Neural cell (in vitro differentiated cells): ENCODE results near the gene PHF2. TPM values are rescaled to one million over a fixed set of nuclear protein-coding genes. Genes with fewer than 3 reads are reported as not detected.

Experiments used
- H2AFZ ChIP-seq: fragments of 200-600, 300-800 bp; sonication (generic), shearing (Covaris generic); 2 replicates; pipeline ENCODE4 v1.6.0; 2014; ENCODE audit warnings: low read depth, mild to moderate bottlenecking, antibody characterized with exemption, low read length, moderate library complexity
- H3F3A ChIP-seq: fragments of 200-600 bp; shearing (Covaris generic); 2 replicates; pipeline ENCODE4 v1.6.1; 2016; ENCODE audit warnings: mild to moderate bottlenecking, moderate library complexity, mixed read lengths, antibody characterized with exemption, low read length; ENCODE audit not compliant: insufficient read depth, poor library complexity, severe bottlenecking
- H3K27ac ChIP-seq: fragments of 200-600, 300-800 bp; sonication (generic), shearing (Covaris generic); 2 replicates; pipeline ENCODE4 v1.5.1; 2014; ENCODE audit warnings: mild to moderate bottlenecking, low read length, moderate library complexity
- H3K27me3 ChIP-seq: fragments of 300-800, 200-600 bp; sonication (generic), shearing (Covaris generic); 2 replicates; pipeline ENCODE4 v1.6.0; 2014; ENCODE audit warnings: mild to moderate bottlenecking, low read depth, low read length, moderate library complexity; ENCODE audit not compliant: insufficient read depth
- H3K36me3 ChIP-seq: fragments of 300-800, 200-600 bp; sonication (generic), shearing (Covaris generic); 2 replicates; pipeline ENCODE4 v1.5.1; 2014; ENCODE audit warnings: mild to moderate bottlenecking, antibody characterized with exemption, low read length, moderate library complexity; ENCODE audit not compliant: insufficient read depth
- H3K4me2 ChIP-seq: fragments of 300-800, 200-600 bp; sonication (generic), shearing (Covaris generic); 2 replicates; pipeline ENCODE4 v1.6.0; 2014; ENCODE audit warnings: mild to moderate bottlenecking, low read length
- H3K4me3 ChIP-seq: fragments of 300-800, 200-600 bp; sonication (generic), shearing (Covaris generic); 2 replicates; pipeline ENCODE4 v1.5.1; 2014; ENCODE audit warnings: mild to moderate bottlenecking, low read length, moderate library complexity
- H3K79me2 ChIP-seq: fragments of 200-600 bp; shearing (Covaris generic); replicated peaks from 2 replicates; pipeline ENCODE4 v1.6.0; 2014; ENCODE audit warnings: mild to moderate bottlenecking, low read length, moderate library complexity; ENCODE audit not compliant: insufficient read depth
- H3K9ac ChIP-seq: fragments of 300-800, 200-600 bp; sonication (generic), shearing (Covaris generic); 2 replicates; pipeline ENCODE4 v1.6.1; 2016; ENCODE audit warnings: mild to moderate bottlenecking, low read length, mixed read lengths
- H3K9me2 ChIP-seq: fragments of 200-600 bp; shearing (Covaris generic); 2 replicates; pipeline ENCODE4 v1.6.1; 2016; ENCODE audit warnings: mild to moderate bottlenecking, low read length, mixed read lengths; ENCODE audit not compliant: insufficient read depth
- H3K9me3 ChIP-seq: fragments of 200-600, 300-800 bp; sonication (generic), shearing (Covaris generic); 2 replicates; pipeline ENCODE4 v1.6.1; 2016; ENCODE audit warnings: mild to moderate bottlenecking, mixed run types, low read length, moderate library complexity, mixed read lengths
- H4K20me1 ChIP-seq: fragments of 200-600 bp; shearing (Covaris generic); 2 replicates; pipeline ENCODE4 v1.6.1; 2016; ENCODE audit warnings: mild to moderate bottlenecking, mixed run types; ENCODE audit not compliant: insufficient read depth
- CTCF ChIP-seq: fragments of 450-650 bp; IDR thresholded peaks from 2 replicates; pipeline ENCODE4 v1.5.1; 2014; ENCODE audit warnings: antibody characterized with exemption, mild to moderate bottlenecking, moderate library complexity; ENCODE audit not compliant: poor library complexity, severe bottlenecking
- EP300 ChIP-seq: fragments of 450-650 bp; conservative IDR thresholded peaks from 2 replicates; pipeline ENCODE4 v1.6.1; 2014; ENCODE audit warnings: antibody characterized with exemption, mild to moderate bottlenecking, moderate library complexity; ENCODE audit not compliant: poor library complexity, severe bottlenecking
- EZH2 ChIP-seq: fragments of 200-600, 300-800 bp; shearing (Covaris generic), sonication (generic); IDR thresholded peaks from 2 replicates; pipeline ENCODE4 v1.6.1; 2014; ENCODE audit warnings: antibody characterized with exemption, low read length, borderline replicate concordance, mild to moderate bottlenecking; ENCODE audit not compliant: insufficient read depth, poor library complexity, severe bottlenecking
- POLR2AphosphoS5 ChIP-seq: IDR thresholded peaks from 2 replicates; pipeline ENCODE4 v1.6.1; 2012
- RAD21 ChIP-seq: fragments of 450-650 bp; conservative IDR thresholded peaks from 2 replicates; pipeline ENCODE4 v1.6.1; 2014; ENCODE audit warnings: antibody characterized with exemption, mild to moderate bottlenecking, moderate library complexity
- REST ChIP-seq: IDR thresholded peaks from 2 replicates; pipeline ENCODE4 v1.6.1; 2012; ENCODE audit warnings: borderline replicate concordance
- SMC3 ChIP-seq: fragments of 450-650 bp; conservative IDR thresholded peaks from 2 replicates; pipeline ENCODE4 v1.6.1; 2014; ENCODE audit warnings: antibody characterized with exemption, mild to moderate bottlenecking, moderate library complexity; ENCODE audit not compliant: poor library complexity
- TAF1 ChIP-seq: IDR thresholded peaks from 2 replicates; pipeline ENCODE4 v1.6.1; 2012; ENCODE audit warnings: low read depth
- polyA plus RNA-seq: library from polyadenylated mRNA; depleted of rRNA; stranded (reverse); fragments of >200 nt; gene quantifications from 2 replicates; pipeline ENCODE4 v1.2.3, GENCODE V29; 2014

Gene PHF2
- polyA plus RNA-seq, 1 donor from 2014 or later = 42.4 TPM

GRCh38 chr9:93673021-93673838 is 96.8 kb downstream of the PHF2 start:
- Histone ChIP-seq H3K36me3 (peaks cover 14% of the 10 kb centered on the region), H3K9ac (no peak overlapping the region), H2AFZ (no peak overlapping the region)

GRCh38 chr9:93673839-93674334 is 97.5 kb downstream of the PHF2 start:
- no peaks in the 10 kb centered on the region for H3K27me3 ChIP-seq
- no peak overlapping the region for H3K9ac ChIP-seq
- H2AFZ ChIP-seq = no peak overlapping the region
- H3K79me2 ChIP-seq = no peaks in the 10 kb centered on the region
- no peaks in the 10 kb centered on the region for H4K20me1 ChIP-seq
- no peak overlapping the region for H3K4me2 ChIP-seq
- no peaks in the 10 kb centered on the region for H3K9me3 ChIP-seq
- H3K27ac ChIP-seq = no peak overlapping the region
- no peak overlapping the region for H3K4me3 ChIP-seq
- peaks cover 14% of the 10 kb centered on the region for H3K36me3 ChIP-seq
- no peaks in the 10 kb centered on the region for H3F3A ChIP-seq
- H3K9me2 ChIP-seq = no peaks in the 10 kb centered on the region
- TF ChIP-seq POLR2AphosphoS5 = no peak
- no peak for TF ChIP-seq EZH2
- no peak for TF ChIP-seq RAD21
- no peak for TF ChIP-seq TAF1
- TF ChIP-seq REST = no peak
- TF ChIP-seq SMC3 = no peak

More at GRCh38 chr9:93673021-93673838, 96.8 kb downstream of the PHF2 start:
- Histone ChIP-seq H3K9me2 (no peaks in the 10 kb centered on the region), H3K79me2 (no peaks in the 10 kb centered on the region), H3F3A (no peaks in the 10 kb centered on the region), H4K20me1 (no peaks in the 10 kb centered on the region), H3K4me2 (no peak overlapping the region), H3K27me3 (no peaks in the 10 kb centered on the region), H3K9me3 (no peaks in the 10 kb centered on the region), H3K4me3 (no peak overlapping the region), H3K27ac (no peak overlapping the region)
- TF ChIP-seq TAF1 (no peak), SMC3 (no peak), RAD21 (no peak), POLR2AphosphoS5 (no peak), EP300 (no peak), REST (no peak), CTCF (no peak)
